ENCODE measurements around the gene TSPEAR.

GRCh38 chr21:44483288-44484237, 227.8 kb downstream of the TSPEAR start:
- TF ChIP-seq, protein P1, sequence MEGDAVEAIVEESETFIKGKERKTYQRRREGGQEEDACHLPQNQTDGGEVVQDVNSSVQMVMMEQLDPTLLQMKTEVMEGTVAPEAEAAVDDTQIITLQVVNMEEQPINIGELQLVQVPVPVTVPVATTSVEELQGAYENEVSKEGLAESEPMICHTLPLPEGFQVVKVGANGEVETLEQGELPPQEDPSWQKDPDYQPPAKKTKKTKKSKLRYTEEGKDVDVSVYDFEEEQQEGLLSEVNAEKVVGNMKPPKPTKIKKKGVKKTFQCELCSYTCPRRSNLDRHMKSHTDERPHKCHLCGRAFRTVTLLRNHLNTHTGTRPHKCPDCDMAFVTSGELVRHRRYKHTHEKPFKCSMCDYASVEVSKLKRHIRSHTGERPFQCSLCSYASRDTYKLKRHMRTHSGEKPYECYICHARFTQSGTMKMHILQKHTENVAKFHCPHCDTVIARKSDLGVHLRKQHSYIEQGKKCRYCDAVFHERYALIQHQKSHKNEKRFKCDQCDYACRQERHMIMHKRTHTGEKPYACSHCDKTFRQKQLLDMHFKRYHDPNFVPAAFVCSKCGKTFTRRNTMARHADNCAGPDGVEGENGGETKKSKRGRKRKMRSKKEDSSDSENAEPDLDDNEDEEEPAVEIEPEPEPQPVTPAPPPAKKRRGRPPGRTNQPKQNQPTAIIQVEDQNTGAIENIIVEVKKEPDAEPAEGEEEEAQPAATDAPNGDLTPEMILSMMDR (IDR thresholded peaks at IDR 0.05): no peak
- TF ChIP-seq POLR2A (IDR thresholded peaks at IDR 0.05; ENCODE audit: low read depth): no peak
